HG03354 (cell line): ENCODE measurements around the gene ORM1.
"Not testable (repeated sequence)": the region's sequence is repeated elsewhere in the genome, so short reads cannot be mapped to it uniquely, and the experiment has no call there.

Experiments
- ATAC-seq: cut with Tn5 transposase; IDR thresholded peaks from one replicate; pipeline ENCODE4 v1.9.1; 2021; ENCODE audit warnings: mild to moderate bottlenecking; ENCODE audit not compliant: unreplicated experiment, poor library complexity, severe bottlenecking

ORM1 gene

GRCh38 chr9:114322831-114323531, at the start of gene ORM1:
Gene ORM1, plus strand, starts transcription at chr9:114323098. Its CDS starts 36 bp downstream, at chr9:114323134.
- not testable (repeated sequence) for ATAC-seq

- ATAC-seq: no peak
Measured at GRCh38 chr9:114273461-114273881, 49.4 kb upstream of the ORM1 start.

- ATAC-seq: no peak
Measured at GRCh38 chr9:114274217-114274616, 48.7 kb upstream of the ORM1 start.

DNA sequence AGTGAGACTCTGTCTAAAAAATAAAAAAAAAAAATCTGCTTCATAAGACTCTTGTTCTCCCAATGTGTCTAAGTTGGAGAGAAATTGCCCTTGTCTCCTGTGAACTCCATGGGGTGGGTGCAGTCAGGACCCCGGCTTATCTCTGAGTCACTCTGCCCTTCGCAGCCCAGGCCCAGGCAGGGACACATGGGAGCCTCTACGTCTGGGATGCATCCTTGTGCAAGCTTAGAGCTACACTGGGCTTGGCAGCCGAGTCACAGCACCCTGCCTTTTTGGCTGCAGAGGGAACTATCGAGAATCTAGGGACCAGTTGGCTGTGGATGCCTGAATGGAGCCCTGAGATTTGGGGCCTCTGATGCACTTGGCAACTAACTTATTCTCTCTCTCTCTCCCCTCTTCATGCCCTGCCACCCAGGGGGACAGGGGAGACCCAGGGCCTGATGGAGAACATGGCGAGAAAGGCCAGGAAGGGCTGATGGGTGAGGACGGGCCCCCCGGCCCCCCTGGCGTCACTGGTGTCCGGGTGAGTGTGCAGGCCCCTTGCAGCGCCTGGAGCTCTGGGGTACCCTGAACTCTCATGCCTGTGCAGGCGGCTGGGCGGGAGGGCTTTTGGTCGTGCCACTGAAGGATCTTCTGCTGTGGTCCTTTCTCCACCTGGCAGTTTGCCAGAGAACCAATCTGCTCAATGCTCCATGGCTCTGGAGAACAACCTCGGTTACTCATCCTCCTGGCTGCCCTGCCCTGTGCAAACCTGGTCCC, 47.5 kb upstream of the ORM1 start:
- no peak for ATAC-seq

GRCh38 chr9:114276908-114277821, 45.7 kb upstream of the ORM1 start:
- ATAC-seq: no peak

GRCh38 chr9:114278356-114278755, 44.5 kb upstream of the ORM1 start:
- no peak for ATAC-seq

DNA sequence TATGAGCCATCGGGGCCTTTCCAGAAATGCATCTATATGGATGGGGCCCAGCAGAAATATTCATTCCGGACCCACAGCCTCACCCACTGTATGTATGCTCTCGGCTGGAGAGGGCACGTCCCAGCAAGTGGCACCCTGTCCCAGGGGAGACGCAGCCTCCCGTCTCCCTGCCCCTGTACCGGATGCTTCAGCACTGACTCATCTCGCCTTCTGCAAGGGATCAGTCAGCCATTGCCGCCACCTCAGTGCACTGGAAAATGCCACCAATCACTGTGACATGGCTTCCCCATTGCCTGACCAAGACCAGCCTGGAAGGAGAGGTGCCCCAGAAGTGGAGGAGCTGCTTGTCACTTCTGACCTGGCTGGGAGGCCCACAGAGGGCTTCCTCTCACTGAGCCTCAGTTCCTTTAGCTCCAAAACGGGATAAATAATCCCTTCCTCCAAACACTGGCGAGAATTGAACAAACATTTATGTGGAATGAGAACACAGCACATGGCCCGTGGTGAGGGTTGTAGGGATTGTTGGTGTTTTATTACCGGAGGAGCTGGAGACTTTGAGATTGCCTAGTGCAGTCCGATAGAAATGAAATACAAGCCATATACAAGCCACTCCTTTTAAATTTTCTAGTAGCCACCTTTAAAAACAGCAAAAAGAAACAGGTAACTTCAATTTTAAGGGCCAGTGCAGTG, 43.9 kb upstream of the ORM1 start:
- ATAC-seq: no peak

GRCh38 chr9:114279693-114280092, 43.2 kb upstream of the ORM1 start:
- ATAC-seq: no peak

GRCh38 chr9:114280636-114281472, 42.0 kb upstream of the ORM1 start:
- ATAC-seq: no peak

GRCh38 chr9:114281473-114282103, 41.3 kb upstream of the ORM1 start:
- no peak for ATAC-seq

GRCh38 chr9:114282104-114282485, 40.8 kb upstream of the ORM1 start:
- no peak for ATAC-seq

DNA sequence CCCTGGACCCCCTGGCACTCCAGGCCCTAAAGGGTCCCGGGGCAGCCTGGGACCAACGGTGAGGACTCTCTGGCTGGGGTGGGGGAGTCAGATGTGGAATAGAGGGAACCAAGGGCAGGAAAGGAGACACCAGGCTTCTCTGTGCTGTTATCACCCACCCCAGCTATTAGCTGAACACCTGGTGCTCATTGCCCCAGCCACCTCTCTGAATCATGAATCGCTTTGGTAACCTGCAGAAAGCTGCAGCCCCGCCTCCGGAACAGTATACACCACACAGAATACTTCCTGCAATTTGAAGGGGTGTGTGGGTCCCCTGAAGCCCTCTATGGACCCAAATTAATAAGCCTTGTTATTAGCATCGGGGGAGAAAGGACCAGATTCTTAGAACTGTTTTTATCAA, 40.4 kb upstream of the ORM1 start:
- ATAC-seq: no peak

GRCh38 chr9:114282926-114283325, 40.0 kb upstream of the ORM1 start:
- no peak for ATAC-seq

DNA sequence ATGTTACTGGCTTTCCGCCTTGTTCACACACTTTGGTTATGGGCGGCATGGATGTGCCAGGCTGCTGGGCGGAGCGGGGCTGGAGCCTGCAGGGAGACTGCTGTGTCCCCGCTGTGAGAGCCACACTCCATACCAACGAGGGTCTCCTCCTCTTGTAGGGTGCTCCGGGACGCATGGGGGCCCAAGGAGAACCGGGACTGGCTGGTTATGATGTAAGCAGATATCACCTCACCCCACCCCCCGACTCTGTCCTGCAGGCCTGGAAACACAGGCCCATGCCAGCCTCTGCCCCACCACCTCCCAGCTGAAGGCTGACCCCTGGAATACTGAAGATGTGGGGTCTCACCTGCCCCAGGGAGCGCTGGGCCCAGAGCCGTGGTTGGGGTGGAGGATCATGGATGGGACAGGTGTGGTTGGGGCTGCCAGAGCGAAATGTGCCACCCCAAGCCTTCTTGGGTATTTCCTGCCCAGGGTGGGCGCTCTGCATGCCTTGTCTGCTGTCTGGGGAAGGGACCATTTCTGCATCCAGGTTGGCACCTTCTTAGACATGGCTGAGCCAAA, 39.3 kb upstream of the ORM1 start:
- ATAC-seq: no peak

DNA sequence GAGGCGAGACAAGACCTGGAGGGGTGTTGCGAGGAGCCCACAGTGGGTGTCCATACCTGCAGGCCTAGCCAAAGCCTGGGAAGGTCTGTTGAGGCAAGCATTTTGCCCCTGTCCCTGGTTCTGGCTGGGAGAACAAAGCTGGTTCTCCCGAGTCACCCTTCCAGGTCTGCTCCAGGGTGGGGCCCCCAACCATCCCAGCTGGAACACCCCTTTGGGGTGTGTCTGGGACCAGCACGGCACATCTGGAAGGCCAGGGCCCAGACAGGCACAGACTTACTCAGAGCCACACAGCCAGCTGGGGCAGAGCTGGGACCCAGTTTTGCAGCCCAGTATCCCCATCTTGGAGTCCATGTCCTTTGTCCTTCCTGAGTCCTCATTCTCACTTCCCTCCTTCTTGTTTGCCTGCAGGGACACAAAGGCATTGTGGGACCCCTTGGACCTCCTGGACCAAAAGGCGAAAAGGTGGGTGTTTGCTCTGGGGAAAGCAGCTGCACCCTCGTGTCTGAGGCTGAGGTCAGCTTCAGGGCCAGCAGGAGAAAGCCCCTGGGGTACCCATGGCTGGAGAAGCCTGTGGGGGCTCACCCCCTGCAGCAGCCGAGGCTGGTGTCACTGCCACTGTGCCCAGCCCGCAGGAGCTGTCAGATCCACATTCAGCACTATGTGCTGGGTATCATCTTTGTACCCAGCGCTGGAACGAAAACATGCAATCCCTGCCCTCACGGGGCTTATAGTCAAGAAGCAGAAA, 38.4 kb upstream of the ORM1 start:
- no peak for ATAC-seq

DNA sequence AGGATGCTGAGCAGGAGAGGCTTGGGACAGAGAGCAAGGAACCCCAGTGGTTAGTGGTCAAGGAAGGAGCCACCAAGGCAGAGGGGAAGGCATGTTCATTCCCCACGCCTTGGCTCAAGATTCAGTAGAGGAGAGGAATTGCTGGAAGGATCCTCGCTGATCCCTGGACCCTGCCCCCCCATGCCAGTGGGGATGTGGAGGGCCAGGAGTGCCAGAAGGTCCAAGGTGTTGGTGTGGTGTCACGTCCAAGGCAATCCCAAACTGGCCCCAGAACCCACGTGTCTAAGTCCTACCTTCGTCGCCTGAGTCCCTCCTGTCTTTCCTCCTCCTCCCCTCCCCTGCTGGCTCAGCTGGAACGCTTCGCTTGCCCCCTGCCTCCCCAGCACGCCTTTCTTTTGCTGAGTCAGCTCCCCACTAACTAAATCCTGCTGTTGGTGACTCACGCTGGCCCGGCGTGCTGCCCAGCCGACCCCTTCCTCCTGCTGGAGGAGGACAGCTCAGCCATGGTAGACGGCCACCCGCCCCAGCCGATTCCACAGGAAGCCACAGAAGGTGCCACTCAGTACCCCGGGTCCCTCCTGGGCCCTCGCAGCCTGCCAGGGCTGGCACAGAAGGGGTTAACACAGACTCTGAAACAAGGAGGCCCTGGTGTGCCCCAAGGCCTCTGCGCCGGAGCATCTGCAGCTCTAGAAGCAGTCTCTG, 37.6 kb upstream of the ORM1 start:
- no peak for ATAC-seq

GRCh38 chr9:114286146-114286679, 36.7 kb upstream of the ORM1 start:
- ATAC-seq: no peak
